GM18508 (cell line): ENCODE data around the gene SLBP.
"Not testable (repeated sequence)": the region's sequence is repeated elsewhere in the genome, so short reads cannot be mapped to it uniquely, and the experiment has no call there.

Source experiments
- ATAC-seq: cut with Tn5 transposase; IDR thresholded peaks from one replicate; pipeline ENCODE4 v1.9.1; 2021; ENCODE audit warnings: moderate number of reproducible peaks; ENCODE audit not compliant: insufficient read depth, unreplicated experiment

The SLBP gene

DNA sequence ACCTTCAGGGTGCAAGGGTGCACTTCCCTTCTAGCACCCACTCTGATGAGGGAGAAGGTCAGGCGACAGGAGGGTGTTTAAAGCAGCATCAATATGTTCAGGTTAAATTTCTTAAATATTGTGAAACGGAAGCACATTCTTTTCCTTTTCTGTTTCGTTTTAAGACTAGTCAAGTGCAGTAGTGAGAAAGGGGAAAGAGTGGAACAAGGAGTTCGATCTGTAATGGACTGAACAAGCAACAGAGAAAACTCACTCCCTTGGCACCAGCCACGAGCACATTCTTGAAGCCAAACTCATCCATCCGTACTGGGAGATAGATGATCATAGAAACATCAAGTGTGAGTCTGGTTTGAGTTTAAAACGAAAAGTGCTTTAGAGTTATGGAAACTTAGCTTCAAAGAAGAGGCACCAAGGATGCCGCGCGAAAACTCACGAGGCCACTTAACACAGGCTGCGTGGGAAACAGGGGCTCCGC lies 28.8 kb downstream of the SLBP start:
- ATAC-seq: no peak

DNA sequence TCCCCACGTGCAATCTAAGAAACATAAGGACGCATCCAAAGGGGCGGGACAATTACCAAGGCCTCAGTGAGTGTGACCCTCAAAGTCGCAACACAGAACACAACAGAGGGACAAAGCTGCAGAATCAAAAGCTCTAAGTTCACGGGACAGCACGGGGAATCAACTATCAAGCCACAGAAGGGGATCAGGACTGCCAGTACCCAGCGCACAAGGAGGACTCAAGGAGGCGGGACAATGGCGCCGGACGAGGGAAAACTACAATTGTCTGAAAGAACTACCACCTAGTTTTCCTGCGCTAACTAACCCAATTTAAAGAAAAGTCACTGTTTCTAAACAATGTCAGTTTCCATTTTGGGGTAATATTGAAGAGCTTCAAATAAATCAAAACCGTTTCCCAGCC lies 29.3 kb downstream of the SLBP start:
- no peak for ATAC-seq

DNA sequence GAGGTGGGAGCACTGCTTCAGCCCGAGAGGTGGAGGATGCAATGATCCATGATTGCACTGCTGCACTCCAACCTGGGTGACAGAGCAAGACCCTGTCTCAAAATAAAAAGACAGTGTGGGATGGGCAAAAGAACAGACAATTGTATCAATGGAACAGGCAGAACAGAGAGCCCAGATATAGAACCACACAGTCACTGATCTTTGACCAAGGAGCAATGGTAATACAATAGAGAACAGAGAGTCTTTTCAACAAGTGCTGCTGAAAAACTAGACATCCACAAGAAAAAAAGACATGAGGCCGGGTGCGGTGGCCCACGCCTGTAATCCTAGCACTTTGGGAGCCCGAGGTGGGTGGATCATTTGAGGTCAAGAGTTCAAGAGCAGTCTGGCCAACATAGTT lies 33.9 kb downstream of the SLBP start:
- no peak for ATAC-seq

DNA sequence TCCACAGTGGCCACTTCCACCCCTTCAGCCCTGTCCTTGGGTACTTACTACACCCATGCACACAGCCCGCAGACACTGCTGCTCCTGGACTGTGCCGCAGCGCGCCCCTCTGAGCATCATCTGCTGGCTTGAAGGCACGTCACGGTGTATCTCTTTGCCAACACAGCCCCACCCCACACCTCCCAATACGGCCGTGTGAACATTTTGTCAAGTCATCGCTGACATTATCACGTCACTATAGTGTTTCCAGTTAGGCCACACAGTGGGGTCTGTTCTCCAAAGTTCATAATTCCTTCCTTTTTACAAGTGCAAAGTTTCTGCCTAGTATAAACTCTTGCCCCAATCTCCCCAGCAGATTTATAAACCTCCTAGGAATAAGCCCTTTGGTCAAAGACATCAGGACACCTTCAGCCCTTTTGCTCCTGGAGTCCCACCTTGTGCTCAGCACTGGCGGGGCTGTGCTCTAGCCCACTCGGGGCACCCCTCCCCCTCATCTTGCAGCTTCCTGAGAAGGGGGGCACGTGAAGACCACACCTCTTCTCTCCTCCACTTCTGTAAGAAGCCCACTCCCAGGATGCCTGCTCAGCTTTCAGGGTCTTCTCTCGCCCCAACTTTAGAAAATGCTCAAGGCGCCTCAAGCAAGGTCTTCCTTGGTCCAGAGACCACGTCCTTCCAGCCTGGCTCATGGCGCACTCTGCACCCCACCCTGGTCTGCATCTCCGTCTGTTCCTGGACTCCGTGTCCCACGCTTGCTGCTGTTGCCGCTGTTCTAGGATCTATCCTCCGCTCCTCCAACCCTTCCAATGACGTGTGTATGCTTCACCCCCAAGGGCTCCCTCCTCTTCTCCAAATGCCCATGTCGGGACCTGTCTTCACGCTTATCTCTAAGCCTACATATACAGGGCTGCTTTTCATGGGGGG lies 35.3 kb downstream of the SLBP start:
- ATAC-seq: no peak

DNA sequence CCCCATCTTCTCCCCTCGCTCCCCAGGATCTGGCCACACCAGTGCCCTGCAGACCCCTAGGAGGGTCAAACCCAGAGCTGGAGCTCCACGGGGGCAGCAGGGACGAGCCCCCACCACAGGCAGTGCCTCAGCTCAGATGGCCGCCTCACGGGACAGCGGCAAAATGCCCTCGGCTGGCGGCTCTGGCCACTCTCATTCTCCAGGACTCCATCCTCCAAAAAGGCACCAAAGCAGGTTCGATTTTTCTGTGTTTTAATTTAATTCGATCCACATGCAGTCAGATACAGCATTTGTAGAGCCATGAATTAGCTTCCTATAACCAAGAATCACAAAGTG lies 36.3 kb downstream of the SLBP start:
- no peak for ATAC-seq

DNA sequence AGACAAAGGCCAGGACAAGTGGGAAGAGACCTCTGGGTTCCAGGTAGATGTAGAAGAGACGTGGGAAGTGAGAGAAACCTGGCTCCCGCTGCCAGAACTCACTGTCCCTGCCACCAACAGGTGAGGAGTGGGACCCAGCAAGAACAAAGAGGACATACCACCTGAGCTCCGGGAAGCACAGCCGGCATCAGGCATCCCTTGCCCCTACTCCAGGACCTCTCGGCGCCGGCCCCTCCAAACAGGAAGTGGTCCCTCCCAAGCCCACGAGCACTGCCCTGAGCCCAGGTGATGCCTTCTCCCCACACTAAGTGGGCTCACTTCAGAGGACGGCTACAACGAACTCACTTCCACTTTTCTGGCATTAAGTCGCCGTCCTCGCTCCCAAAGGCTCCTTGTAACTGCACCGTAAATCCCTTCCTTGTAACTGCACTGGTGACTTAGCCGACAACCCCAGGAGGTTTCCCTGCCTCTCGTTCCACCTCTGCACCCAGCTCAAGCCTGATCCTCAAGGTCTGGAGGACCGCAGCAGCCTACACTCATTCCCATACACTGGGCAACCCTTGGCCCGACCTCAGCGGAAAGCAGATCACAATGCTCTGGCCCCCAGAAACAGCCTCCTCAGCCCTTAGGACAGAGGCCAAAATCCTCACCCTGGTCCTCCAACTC lies 36.9 kb downstream of the SLBP start:
- ATAC-seq: no peak

DNA sequence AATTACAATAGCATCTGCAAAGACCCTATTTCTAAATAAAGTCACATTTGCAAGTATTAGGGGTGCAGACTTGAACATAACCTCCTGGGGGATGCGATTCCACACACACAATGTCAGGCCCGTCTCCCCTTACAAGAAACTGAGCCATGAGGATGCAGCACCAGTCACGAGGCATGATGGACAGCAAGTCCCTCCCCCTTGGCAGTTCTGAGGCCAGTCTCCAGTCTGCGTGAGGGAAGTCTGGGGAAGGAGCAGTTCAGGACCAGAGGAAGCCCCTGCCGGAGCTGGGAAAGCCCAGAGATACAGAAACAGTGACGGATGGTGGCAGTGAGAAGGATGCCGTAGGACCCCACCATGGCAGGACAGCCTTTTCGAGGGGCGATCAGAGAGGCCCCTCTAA lies 37.4 kb downstream of the SLBP start:
- no peak for ATAC-seq

DNA sequence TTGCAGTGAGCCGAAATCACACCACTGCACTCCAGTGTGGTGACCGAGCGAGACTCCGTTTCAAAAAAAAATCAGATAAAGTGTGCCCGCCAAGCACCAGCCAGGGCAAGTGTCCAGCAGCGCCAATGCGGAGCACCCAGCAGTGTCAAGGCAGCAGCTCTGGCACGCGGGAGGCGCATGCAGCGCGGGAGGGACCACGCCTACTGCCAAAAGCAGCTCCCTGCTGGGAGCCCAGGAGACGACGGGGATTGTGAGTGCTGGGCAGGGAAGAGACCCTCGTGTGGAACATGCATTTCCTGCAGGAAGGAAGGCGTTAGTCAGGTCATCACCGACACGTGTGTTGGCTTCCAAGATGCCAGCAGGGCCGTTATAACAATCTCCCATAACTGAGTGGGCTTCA lies 38.4 kb downstream of the SLBP start:
- no peak for ATAC-seq

DNA sequence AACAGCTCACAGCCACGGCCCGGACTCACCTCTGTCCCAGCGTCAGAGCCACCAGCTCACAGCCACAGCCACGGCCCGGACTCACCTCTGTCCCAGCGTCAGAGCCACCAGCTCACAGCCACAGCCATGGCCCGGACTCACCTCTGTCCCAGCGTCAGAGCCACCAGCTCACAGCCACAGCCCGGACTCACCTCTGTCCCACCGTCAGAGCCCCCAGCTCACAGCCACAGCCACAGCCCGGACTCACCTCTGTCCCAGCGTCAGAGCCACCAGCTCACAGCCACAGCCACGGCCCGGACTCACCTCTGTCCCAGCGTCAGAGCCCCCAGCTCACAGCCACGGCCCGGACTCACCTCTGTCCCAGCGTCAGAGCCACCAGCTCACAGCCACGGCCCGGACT lies 41.1 kb downstream of the SLBP start:
- not testable (repeated sequence) for ATAC-seq

DNA sequence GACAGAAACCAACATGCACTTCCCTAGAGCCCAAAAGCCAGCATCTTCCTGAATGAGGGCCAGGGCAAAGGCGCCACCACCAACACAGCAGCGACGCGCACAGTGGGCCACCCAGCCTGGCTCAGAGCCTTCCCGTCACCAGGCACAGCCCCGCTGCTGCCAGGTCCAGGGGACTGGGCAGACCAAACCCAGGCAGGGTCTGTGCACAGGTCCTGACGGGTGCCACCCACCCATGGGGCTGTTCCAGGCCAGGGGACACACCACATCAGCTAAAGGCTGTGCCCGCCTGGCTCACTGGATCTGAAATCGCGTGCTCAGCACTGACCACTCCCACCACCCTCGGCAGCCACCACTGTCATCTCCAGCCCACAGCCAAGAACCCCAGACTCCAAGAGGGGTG lies 41.8 kb downstream of the SLBP start:
- ATAC-seq: no peak

DNA sequence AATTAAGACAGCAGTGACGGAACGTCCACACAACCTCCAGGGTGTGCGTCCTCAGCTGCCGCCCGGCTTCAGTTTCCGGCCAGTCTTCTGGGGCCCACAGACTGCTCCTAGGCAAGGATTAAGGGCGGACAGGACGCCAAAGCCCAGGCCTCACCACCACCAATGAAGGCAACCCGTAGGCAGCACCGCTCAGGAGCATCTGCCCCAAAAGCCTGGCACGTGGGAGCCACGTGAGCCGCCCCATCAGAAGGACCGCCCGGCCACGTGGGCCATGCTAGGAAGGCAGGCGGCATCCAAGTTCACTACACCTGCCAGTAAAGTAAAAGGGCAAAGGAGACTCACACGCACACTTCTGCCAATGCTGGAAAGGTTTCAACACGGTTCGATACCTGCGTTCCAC lies 42.3 kb downstream of the SLBP start:
- ATAC-seq: no peak

DNA sequence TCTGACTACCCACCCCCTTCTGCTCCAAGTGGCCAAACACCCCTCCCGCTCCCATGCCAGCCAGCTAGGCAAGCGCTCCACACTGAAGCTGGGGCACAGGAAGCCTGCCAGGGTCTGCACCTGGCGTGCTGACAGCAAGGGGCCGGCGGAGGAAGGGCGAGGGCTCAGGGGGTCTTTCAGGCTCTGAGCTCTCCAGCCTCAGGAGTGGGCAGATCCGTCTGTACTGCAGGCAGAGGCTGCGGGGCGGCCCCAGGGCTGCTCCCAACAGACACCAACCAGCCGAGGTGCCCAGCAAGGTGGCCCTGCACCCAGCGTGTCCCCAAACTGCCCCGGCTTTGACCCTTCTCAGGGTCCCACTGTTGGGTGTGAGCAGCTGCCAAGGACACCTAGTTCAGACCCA lies 42.8 kb downstream of the SLBP start:
- no peak for ATAC-seq

DNA sequence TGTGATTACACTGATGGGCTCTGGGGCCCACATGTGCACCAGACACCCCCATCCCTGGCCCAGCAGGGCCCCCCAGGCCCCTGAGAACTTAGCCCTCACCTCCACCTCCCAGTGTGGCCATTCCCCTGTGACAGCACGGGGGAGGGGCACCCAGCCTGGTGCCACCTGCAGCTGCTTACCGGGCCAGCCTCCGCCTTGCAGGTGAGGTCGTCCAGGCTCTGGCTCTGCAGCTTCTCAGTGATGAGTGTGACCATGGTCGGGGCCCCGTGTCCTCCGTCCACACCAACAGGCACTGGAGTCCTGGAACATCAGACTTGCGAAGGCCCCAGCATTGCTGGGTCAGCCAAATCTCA lies 43.7 kb downstream of the SLBP start:
- ATAC-seq: no peak

DNA sequence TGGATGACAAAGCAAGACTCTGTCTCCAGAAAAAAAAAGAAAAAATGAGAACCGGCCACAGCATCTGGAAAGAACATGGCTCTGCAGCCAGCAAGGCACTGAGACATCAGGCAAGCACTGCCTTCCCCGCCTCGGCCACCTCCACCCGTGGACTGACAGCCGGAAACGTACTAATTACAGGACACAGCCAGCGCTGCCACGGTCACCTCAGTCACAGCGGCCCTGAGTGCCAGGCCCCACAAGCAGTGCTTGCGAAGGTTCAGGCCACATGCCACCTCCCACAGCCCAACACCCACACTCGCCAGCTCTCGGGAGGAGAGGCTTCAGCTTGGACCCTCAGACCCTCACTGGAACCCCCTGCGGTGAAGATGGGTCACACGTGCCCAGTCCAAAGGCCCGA lies 44.8 kb downstream of the SLBP start:
- ATAC-seq: no peak

DNA sequence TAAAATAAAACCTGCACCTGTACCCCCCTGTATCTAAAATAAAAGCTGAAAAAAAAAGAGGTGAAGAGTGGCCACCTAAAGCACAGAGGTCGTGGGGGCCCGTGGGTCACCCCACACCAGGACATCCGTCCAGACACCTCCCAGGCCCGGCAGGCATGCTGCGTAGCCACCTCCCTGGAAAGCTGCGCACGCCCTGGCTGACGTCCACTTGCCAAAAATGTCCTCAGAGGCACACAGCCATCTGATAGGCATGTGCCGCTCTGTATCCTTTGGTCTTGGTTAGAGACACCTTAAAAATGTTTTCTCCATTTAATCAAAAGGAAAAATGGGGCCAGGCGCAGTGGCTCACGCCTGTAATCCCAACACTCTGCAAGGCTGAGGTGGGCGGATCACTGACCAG lies 45.7 kb downstream of the SLBP start:
- no peak for ATAC-seq

DNA sequence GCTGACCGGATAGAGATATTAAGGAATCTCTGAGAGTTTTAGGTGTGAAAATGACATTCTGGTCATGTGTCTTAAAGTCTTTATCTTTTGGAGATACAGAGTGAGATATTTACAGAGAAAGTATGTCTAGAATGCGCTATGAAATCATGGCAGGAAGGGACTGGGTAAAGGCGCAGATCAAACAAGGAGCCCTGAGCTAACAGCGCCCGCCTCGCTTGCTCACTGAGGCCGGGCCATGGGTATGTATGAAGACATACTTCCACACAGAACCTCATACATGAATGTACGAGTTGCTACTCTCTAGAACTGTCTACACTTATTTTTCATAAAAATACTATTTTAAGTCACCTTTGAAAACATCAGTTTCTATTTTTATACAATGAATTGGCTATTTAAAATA lies 48.0 kb downstream of the SLBP start:
- ATAC-seq: no peak

DNA sequence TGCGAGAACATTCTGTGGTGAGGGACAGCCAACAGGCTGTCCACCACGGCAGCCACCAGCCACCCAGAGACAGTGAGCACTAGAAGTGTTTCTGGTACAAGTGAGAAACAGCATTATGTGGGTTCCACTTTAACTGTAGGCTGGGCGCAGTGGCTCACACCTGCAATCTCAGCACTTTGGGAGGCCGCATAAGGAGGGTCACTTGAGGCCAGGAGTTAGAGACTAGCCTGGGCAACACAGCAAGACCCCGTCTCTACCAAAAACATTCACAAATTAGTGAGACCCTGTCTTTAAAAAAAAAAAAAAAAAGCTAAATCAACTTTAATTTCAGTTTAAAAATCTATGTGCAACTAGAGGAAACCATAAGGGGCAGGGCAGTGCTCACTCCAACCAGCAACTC lies 48.6 kb downstream of the SLBP start:
- no peak for ATAC-seq

DNA sequence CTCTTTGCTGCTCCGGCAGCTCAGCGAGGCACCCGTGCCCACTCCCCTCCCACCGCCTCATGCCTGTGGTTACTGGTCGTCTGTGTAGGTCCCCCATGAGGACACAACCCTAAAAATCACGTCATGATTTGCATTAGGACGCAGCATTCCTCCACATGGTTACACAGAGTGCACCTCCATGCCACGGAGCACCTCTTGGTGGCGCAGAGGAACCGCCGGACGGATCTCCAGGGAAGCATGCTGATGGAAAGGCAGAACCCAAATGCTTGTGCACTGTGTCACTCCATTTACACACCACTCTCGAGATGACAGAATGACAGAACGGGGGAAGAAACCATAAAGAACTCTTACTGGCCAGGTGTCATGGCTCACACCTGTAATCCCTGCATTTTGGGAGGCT lies 50.4 kb downstream of the SLBP start:
- no peak for ATAC-seq

DNA sequence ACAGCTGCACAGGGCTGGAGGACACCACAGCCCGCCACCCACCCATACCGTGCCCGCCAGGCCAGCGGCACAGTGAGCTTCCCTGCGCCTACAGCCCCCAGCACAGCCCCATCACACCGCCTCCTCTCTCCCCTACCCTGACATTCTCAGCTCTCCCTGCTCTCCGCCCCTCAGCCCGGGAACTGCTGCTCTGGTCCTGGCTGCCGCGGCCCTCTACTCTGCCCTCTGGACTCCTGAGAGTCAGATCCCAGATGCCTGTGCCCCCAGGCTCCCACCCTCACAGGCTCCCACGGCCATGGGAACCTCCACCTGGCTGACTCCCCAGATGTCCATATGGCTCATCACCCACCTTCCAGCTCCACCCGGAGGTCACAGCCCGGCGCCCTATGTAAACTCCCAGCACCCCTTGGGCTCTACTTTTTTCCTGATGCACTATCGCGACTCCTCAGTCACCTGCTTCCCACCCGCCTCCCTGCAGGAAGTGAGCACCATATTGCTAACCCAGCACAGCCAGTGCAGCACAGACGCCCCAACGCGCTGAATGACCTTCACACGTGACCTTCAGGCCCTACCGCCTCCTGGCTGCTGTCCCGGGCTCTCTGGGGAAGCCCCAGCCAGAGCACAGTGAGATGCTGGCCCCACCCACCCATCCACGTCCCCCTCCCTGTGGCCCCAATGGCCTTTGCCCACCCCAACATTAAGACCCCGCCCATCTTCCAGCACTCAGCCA lies 51.0 kb downstream of the SLBP start:
- ATAC-seq: no peak

DNA sequence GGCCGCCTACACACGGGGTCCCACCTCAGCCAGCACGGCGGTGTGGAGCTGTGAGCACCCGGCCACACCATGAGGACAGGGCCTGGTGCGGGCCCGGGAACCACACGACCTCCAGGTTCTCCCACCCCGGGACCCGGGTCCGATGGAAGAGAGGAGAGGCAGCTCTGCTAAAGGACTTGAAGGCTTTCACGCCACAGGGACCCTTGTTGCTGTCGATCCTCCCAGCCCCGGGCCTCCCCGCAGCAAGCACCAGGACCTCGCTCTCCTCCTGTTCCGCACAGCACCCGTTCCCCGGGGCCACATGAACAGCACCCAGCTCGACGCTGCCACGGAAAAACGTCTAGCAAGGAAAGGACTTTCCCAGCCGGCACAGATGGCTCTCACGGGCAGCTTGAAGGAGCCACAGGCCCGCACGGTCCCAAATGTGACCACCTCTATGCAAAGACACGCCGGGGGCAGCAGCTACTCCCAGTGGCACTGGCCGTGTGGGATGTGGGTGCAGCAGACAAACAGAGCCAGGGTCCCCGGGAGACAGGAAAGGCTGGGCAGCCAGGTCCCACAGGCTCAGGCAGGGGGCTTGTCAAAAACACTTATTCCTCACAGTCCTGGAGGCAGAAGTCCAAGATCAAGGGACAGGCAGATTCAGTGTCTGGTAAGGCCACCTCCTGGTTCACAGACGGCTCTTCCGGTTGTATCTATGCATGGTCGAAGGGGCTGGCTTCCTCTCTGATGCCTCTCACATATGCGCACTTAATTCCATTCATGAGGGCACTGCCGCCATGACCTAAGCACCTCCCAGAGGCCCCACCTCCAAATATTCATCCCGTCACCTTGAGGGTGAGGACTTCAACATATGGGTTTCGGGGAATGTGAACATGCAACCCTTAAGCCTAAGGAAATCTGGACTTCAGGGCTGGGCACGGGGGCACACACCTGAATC lies 52.7 kb downstream of the SLBP start:
- no peak for ATAC-seq
